Astrocyte of the spinal cord (primary cell): ENCODE data around the gene ROR1.

ENCODE experiments used
- DNase-seq: peaks from one replicate; pipeline ENCODE4 v3.0.0; 2011; ENCODE audit warnings: low read depth, low spot score
- H3K4me3 ChIP-seq: 2 replicates; pipeline ENCODE4 v1.5.1; 2011; ENCODE audit warnings: low read depth, mild to moderate bottlenecking, low read length, moderate library complexity
- in situ Hi-C: cut with HindIII; loops from 2 replicates; pipeline ENCODE4 v1.10.0; 2017; ENCODE audit warnings: low sequenced_read_pairs
- TF ChIP-seq, protein P1 (sequence below): IDR thresholded peaks from 2 replicates; pipeline ENCODE4 v1.5.1; 2012; ENCODE audit warnings: low read depth, mild to moderate bottlenecking, low read length, inconsistent platforms

The ROR1 gene

GRCh38 chr1:63790989-63791388 is 17.2 kb downstream of the ROR1 start:
- in situ Hi-C loops: no loop called here
- TF ChIP-seq, protein P1, sequence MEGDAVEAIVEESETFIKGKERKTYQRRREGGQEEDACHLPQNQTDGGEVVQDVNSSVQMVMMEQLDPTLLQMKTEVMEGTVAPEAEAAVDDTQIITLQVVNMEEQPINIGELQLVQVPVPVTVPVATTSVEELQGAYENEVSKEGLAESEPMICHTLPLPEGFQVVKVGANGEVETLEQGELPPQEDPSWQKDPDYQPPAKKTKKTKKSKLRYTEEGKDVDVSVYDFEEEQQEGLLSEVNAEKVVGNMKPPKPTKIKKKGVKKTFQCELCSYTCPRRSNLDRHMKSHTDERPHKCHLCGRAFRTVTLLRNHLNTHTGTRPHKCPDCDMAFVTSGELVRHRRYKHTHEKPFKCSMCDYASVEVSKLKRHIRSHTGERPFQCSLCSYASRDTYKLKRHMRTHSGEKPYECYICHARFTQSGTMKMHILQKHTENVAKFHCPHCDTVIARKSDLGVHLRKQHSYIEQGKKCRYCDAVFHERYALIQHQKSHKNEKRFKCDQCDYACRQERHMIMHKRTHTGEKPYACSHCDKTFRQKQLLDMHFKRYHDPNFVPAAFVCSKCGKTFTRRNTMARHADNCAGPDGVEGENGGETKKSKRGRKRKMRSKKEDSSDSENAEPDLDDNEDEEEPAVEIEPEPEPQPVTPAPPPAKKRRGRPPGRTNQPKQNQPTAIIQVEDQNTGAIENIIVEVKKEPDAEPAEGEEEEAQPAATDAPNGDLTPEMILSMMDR: no peak
- DNase-seq: no peak
- H3K4me3 ChIP-seq: no peak overlapping the region

- in situ Hi-C loops: no loop called here
- H3K4me3 ChIP-seq: no peak overlapping the region
- DNase-seq: no peak
- TF ChIP-seq, protein P1: no peak
Observed at GRCh38 chr1:63792152-63792551, 18.3 kb downstream of the ROR1 start.

DNA sequence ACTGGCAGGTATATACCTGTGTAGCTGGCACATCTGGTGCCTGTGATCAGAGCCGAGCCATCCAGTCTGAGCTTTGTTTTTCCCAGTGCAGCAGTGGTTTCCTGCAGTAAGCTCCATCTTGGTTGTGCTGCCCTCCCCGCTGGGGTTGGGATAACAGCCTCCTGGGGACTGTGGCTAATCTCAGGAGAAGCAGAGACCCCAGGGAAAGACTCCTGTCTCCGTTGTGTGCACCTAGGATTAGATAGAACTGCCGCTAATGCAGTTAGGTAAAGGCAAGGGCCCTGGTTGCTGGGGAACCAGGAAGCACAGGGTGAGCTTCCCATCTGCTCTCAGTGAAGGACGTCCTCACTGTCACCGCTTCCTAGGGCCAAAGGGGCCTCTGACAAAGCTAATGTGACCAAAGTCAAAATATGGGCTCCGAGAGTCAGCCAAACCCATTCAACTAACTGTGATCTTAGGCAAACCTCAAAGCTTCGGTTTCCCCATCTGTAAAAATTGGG is 20.0 kb downstream of the ROR1 start:
- H3K4me3 ChIP-seq: no peak overlapping the region
- TF ChIP-seq, protein P1: no peak
- in situ Hi-C loops: no loop called here
- no peak for DNase-seq

- no peak overlapping the region for H3K4me3 ChIP-seq
- in situ Hi-C loops: no loop called here
- TF ChIP-seq, protein P1: no peak
- DNase-seq: no peak
Observed at GRCh38 chr1:63794354-63794753, 20.5 kb downstream of the ROR1 start.

GRCh38 chr1:63794939-63795378 is 21.1 kb downstream of the ROR1 start:
- peak; percentile 88 for DNase-seq
- in situ Hi-C loops: no loop called here
- TF ChIP-seq, protein P1: no peak
- no peak overlapping the region for H3K4me3 ChIP-seq

DNA sequence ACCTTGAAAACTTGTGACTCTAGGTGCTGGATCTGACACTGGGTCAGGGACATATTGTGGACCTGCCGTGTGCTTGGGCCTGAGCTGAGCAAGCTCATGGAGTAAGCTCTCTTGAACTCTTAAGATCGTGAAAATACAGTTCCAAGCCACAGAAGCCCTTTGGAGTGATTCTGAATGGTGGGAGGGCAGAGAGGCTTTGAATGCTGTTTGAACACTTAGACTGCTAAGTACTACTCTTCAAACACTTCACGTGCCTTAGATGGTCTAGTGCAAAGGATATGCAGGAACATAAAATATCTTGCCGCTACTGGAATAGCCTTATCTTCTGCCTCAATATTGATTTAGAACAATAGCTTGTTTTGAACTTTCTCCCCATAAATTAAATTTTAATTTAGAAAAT is 21.6 kb downstream of the ROR1 start:
- in situ Hi-C loops: no loop called here
- DNase-seq: no peak
- TF ChIP-seq, protein P1: no peak
- no peak overlapping the region for H3K4me3 ChIP-seq
